ENCODE results near the gene ZBTB25. TPM values are rescaled to one million over a fixed set of nuclear protein-coding genes. Genes with fewer than 3 reads are reported as not detected.

Gene ZBTB25
- polyA plus RNA-seq, 3 donors, result 3.2 to 8.7 (median 3.9) TPM

- TF ChIP-seq, protein P1, sequence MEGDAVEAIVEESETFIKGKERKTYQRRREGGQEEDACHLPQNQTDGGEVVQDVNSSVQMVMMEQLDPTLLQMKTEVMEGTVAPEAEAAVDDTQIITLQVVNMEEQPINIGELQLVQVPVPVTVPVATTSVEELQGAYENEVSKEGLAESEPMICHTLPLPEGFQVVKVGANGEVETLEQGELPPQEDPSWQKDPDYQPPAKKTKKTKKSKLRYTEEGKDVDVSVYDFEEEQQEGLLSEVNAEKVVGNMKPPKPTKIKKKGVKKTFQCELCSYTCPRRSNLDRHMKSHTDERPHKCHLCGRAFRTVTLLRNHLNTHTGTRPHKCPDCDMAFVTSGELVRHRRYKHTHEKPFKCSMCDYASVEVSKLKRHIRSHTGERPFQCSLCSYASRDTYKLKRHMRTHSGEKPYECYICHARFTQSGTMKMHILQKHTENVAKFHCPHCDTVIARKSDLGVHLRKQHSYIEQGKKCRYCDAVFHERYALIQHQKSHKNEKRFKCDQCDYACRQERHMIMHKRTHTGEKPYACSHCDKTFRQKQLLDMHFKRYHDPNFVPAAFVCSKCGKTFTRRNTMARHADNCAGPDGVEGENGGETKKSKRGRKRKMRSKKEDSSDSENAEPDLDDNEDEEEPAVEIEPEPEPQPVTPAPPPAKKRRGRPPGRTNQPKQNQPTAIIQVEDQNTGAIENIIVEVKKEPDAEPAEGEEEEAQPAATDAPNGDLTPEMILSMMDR (IDR thresholded peaks at IDR 0.05), result no peak
- WGBS (ENCODE audit: insufficient coverage), result 83% methylated on average over 1 of the region's 1 CpG
- no peaks in the 10 kb centered on the region for H4K20me1 ChIP-seq (ENCODE audit: insufficient read depth, low read length)
- H3K4me2 ChIP-seq (replicated peaks; ENCODE audit: extremely low read depth, low read length, poor library complexity, severe bottlenecking), result no peak overlapping the region
- DNase-seq, result no peak
- H3K9ac ChIP-seq (ENCODE audit: insufficient read depth, low read length, poor library complexity, severe bottlenecking), result no peak overlapping the region
- Mint-ChIP-seq H3K27ac (no peak overlapping the region), H3K36me3 (peaks cover 46 to 53% of the 10 kb centered on the region in 2 donors), H3K4me3 (no peak overlapping the region), H3K27me3 (ENCODE audit: low read depth in 3 of 3) (peaks cover 0 to 5% (median 4%) of the 10 kb centered on the region in 3 donors), H3K9me3 (no peaks in the 10 kb centered on the region), H3K4me1 (no peaks in the 10 kb centered on the region)
- no peaks in the 10 kb centered on the region for H3K27me3 ChIP-seq (ENCODE audit: control insufficient read depth in 2 of 2, insufficient read depth in 2 of 2, low read length in 2 of 2)
- peaks cover 23 to 65% of the 10 kb centered on the region in 2 donors for H3K36me3 ChIP-seq (replicated peaks in 1 of 2; ENCODE audit: control insufficient read depth in 1 of 2, insufficient read depth in 2 of 2, low read length in 2 of 2)
- no peak overlapping the region for H3K27ac ChIP-seq (ENCODE audit: low read depth in 1 of 2, low read length in 2 of 2)
- intact Hi-C loops (cut with micrococcal nuclease), result no loop called here
- no peak overlapping the region for H3K4me3 ChIP-seq (replicated peaks in 1 of 3; ENCODE audit: low read depth in 2 of 3, low read length in 3 of 3)
- no peaks in the 10 kb centered on the region for H3K4me1 ChIP-seq (ENCODE audit: control insufficient read depth in 1 of 2, insufficient read depth in 2 of 2, low read length in 2 of 2)
- H2AFZ ChIP-seq (ENCODE audit: insufficient read depth, low read depth, low read length, poor library complexity, severe bottlenecking), result no peak overlapping the region
- no peaks in the 10 kb centered on the region for H3K9me3 ChIP-seq (replicated peaks in 1 of 2; ENCODE audit: control insufficient read depth in 1 of 2, insufficient read depth in 1 of 2, low read length in 2 of 2)
- no peaks in the 10 kb centered on the region for H3K79me2 ChIP-seq (ENCODE audit: insufficient read depth, low read length)
Measured at GRCh38 chr14:64412237-64412636, 91.4 kb downstream of the ZBTB25 start.

GRCh38 chr14:64411001-64411400 lies 92.6 kb downstream of the ZBTB25 start:
- Mint-ChIP-seq H3K36me3 (peaks cover 41 to 52% of the 10 kb centered on the region in 2 donors), H3K9me3 (no peaks in the 10 kb centered on the region), H3K27ac (no peak overlapping the region), H3K4me1 (no peaks in the 10 kb centered on the region), H3K27me3 (ENCODE audit: low read depth in 3 of 3) (peaks cover 0 to 5% (median 3%) of the 10 kb centered on the region in 3 donors), H3K4me3 (no peak overlapping the region)
- Histone ChIP-seq H4K20me1 (ENCODE audit: insufficient read depth, low read length) (no peaks in the 10 kb centered on the region), H3K27ac (ENCODE audit: low read depth in 1 of 2, low read length in 2 of 2) (no peak overlapping the region), H3K4me2 (replicated peaks; ENCODE audit: extremely low read depth, low read length, poor library complexity, severe bottlenecking) (no peak overlapping the region), H3K27me3 (ENCODE audit: control insufficient read depth in 2 of 2, insufficient read depth in 2 of 2, low read length in 2 of 2) (no peaks in the 10 kb centered on the region), H2AFZ (ENCODE audit: insufficient read depth, low read depth, low read length, poor library complexity, severe bottlenecking) (no peak overlapping the region), H3K36me3 (replicated peaks in 1 of 2; ENCODE audit: control insufficient read depth in 1 of 2, insufficient read depth in 2 of 2, low read length in 2 of 2) (peaks cover 19 to 60% of the 10 kb centered on the region in 2 donors), H3K4me3 (replicated peaks in 1 of 3; ENCODE audit: low read depth in 2 of 3, low read length in 3 of 3) (no peak overlapping the region), H3K4me1 (ENCODE audit: control insufficient read depth in 1 of 2, insufficient read depth in 2 of 2, low read length in 2 of 2) (no peaks in the 10 kb centered on the region), H3K79me2 (ENCODE audit: insufficient read depth, low read length) (no peaks in the 10 kb centered on the region), H3K9ac (ENCODE audit: insufficient read depth, low read length, poor library complexity, severe bottlenecking) (no peak overlapping the region), H3K9me3 (replicated peaks in 1 of 2; ENCODE audit: control insufficient read depth in 1 of 2, insufficient read depth in 1 of 2, low read length in 2 of 2) (no peaks in the 10 kb centered on the region)
- TF ChIP-seq, protein P1 (IDR thresholded peaks at IDR 0.05), result no peak
- 80% methylated on average over 1 of the region's 4 CpGs for WGBS (ENCODE audit: insufficient coverage)
- DNase-seq, result no peak
- intact Hi-C loops (cut with micrococcal nuclease), result no loop called here

All from CD14-positive monocyte (primary cell).